Heart right ventricle (tissue), 16 donors: ENCODE data around the gene STK38L. TPM values are rescaled to one million over a fixed set of nuclear protein-coding genes. Genes with fewer than 3 reads are reported as not detected.

Source experiments
- ATAC-seq, 8 donors: fragments of 200-7000 bp; cut with Tn5 transposase; one replicate each; pipeline ENCODE4 v1.9.1; 2020; ENCODE audit warnings: mild to moderate bottlenecking in 8 of 8, moderate library complexity in 8 of 8, moderate number of reproducible peaks in 1 of 8
- DNase-seq, 2 donors: peaks; one replicate each; pipeline ENCODE4 v3.0.0-alpha.2; 2020
- H3K27ac ChIP-seq, 10 donors: fragments of 200-600 bp; sonication (generic) in 2 of 10; one replicate each; pipeline versions ENCODE4 v1.5.0 to v1.8.0; 2020 to 2022; ENCODE audit warnings: mild to moderate bottlenecking in 3 of 10
- H3K27me3 ChIP-seq, 7 donors: fragments of 200-600 bp; one replicate each; pipeline ENCODE4 v1.8.0; 2021 to 2022; ENCODE audit warnings: mild to moderate bottlenecking in 2 of 7
- H3K36me3 ChIP-seq, 9 donors: fragments of 200-600 bp; sonication (generic) in 1 of 9; one replicate each; pipeline versions ENCODE4 v1.5.0 to v1.8.0; 2020 to 2022; ENCODE audit warnings: mild to moderate bottlenecking in 2 of 9
- H3K4me1 ChIP-seq, 9 donors: fragments of 200-600 bp; sonication (generic) in 1 of 9; one replicate each; pipeline versions ENCODE4 v1.5.0 to v1.8.0; 2020 to 2022; ENCODE audit warnings: mild to moderate bottlenecking in 4 of 9
- H3K4me3 ChIP-seq, 10 donors: fragments of 200-600 bp; sonication (generic) in 2 of 10; one replicate each; pipeline versions ENCODE4 v1.5.0 to v1.8.0; 2020 to 2022; ENCODE audit warnings: mild to moderate bottlenecking in 7 of 10, moderate library complexity in 2 of 10
- H3K9me3 ChIP-seq, 11 donors: fragments of 200-600 bp in 10 of 11; sonication (generic) in 2 of 11; one replicate each; pipeline versions ENCODE4 v1.5.0 to v1.8.0; 2013 to 2022; ENCODE audit warnings: mild to moderate bottlenecking in 2 of 11, control low read depth in 1 of 11, moderate library complexity in 1 of 11
- CTCF ChIP-seq, 9 donors: fragments of 200-600 bp; sonication (generic) in 2 of 9; IDR thresholded peaks; one replicate each; pipeline versions ENCODE4 v1.5.0 to v1.8.0; 2021 to 2022; ENCODE audit warnings: antibody characterized with exemption in 9 of 9, mild to moderate bottlenecking in 5 of 9, moderate library complexity in 1 of 9
- WGBS, 2 donors: extraction: QIAGEN DNeasy Blood & Tissue Kit; methylation state at CpG; one replicate each; pipeline ENCODE4 v1.1.7; 2013; ENCODE audit warnings: inconsistent platforms in 1 of 2; 5-methylcytosine and 5-hydroxymethylcytosine counted together
- intact Hi-C, 10 donors: fragments of 100-400 bp; cut with DNase I; formaldehyde crosslinking; loops; one replicate each; pipeline versions ENCODE4 v1.11.1 to v1.14.2; 2022
- polyA plus RNA-seq, 2 donors: library from polyadenylated mRNA; stranded (reverse); fragments of 200-250 nt; gene quantifications; one replicate each; pipeline ENCODE4 v1.2.3, GENCODE V29; 2013
- total RNA-seq, 10 donors: library from RNA; stranded (reverse); fragmentation: NEBNext Ultra II Directional in 3 of 10; extraction: Animal tissue kit (Norgen Biotek cat#: 25700) in 3 of 10; gene quantifications; one replicate each; pipeline versions ENCODE4 v1.2.1 to v1.2.4, GENCODE V29; 2021 to 2023
- donor health status: Arrhythmogenic right ventricular cardiomyopathy.
- donor health status: ischemic (EF 13 %, LVEDD 7.1; RV severe dilation, severe dysfunction).
- donor health status: healthy with polysubstance abuse.
- donor health status: DM: no; HTN: yes; CAD: no.
- donor health status: DM: no; HTN: no; CAD: no.
- donor health status: ischemic (EF 25% LVEDD 6.9; RV normal size, moderate dysfunction).
- donor health status: ischemic (EF 25% LVEDD 5.7; RV mildly dilated, moderate dysfunction).
- donor health status: healthy.
- donor health status: DM: yes; HTN: yes; CAD: no.
- donor health status: Ischemic cardiomyopathy.
- donor health status: ischemic (EF 35%, LVEDD 5.7; RV mildly dilated, moderate dysfunction).
- donor health status: nonischemic (EF 11% LVEDD 7.7; RV severe dilation, severe dysfunction).
- donor health status: DM: yes; HTN: yes; CAD: no.
- donor health status: PGD.
- donor health status: ischemic (EF 29% LVEDD 5.4; RV normal size, mild dysfunction).
- donor health status: nonischemic (EF 23%, LVEDD 6.1; RV moderate dilation, normal function).

STK38L gene
- total and polyA plus RNA-seq, 12 donors, result 9.5 to 165 (median 82.5) TPM

- ATAC-seq, result no peak
- no peak for TF ChIP-seq CTCF (IDR thresholded peaks at IDR 0.05)
- Histone ChIP-seq H3K36me3 (no peaks in the 10 kb centered on the region), H3K27me3 (no peaks in the 10 kb centered on the region), H3K4me3 (no peak overlapping the region), H3K27ac (peak overlapping the region in 7 of 10 donors; percentile 2 to 63 (median 10)), H3K9me3 (no peaks in the 10 kb centered on the region), H3K4me1 (peaks cover 5 to 97% (median 75%) of the 10 kb centered on the region in 9 donors)
- 48 to 53% methylated on average over 5 of the region's 5 CpGs for WGBS, 2 donors
- intact Hi-C loops, result loop anchor here in 3 of 10 donors (5.0 kb wide), 1 partner anchor 33 kb away; no protein-coding TSS in a partner anchor
- DNase-seq, result no peak
Measured at GRCh38 chr12:27280412-27280811, 36.3 kb downstream of the STK38L start.

GRCh38 chr12:27282754-27283153, 38.7 kb downstream of the STK38L start:
- TF ChIP-seq CTCF (IDR thresholded peaks at IDR 0.05), result no peak
- 98 to 99% methylated on average over 2 of the region's 2 CpGs for WGBS, 2 donors
- peaks cover 5 to 88% (median 64%) of the 10 kb centered on the region in 9 donors for H3K4me1 ChIP-seq

GRCh38 chr12:27284021-27284420, 39.9 kb downstream of the STK38L start:
- TF ChIP-seq CTCF (IDR thresholded peaks at IDR 0.05), result no peak
- peaks cover 0 to 83% (median 53%) of the 10 kb centered on the region in 9 donors for H3K4me1 ChIP-seq
- intact Hi-C loops, result loop anchor here in 3 of 10 donors (5.0 kb wide), 1 partner anchor 37 kb away; no protein-coding TSS in a partner anchor
- no peaks in the 10 kb centered on the region for H3K9me3 ChIP-seq
- peak in 4 of 8 donors; percentile 40 to 62 (median 44) for ATAC-seq
- no peak for DNase-seq
- peak overlapping the region in 9 of 10 donors; percentile 20 to 80 (median 67) for H3K27ac ChIP-seq
- no peak overlapping the region for H3K4me3 ChIP-seq
- no peaks in the 10 kb centered on the region for H3K27me3 ChIP-seq
- 50 to 65% methylated on average over 3 of the region's 3 CpGs for WGBS, 2 donors
- no peaks in the 10 kb centered on the region for H3K36me3 ChIP-seq

More at GRCh38 chr12:27282754-27283153, 38.7 kb downstream of the STK38L start:
- no peaks in the 10 kb centered on the region for H3K27me3 ChIP-seq
- no peaks in the 10 kb centered on the region for H3K9me3 ChIP-seq
- DNase-seq, result no peak
- peak overlapping the region in 3 of 10 donors; percentile 6 to 80 (median 73) for H3K27ac ChIP-seq
- intact Hi-C loops, result loop anchor here in 3 of 10 donors (5.0 kb wide), 1 partner anchor 35 kb away; no protein-coding TSS in a partner anchor
- no peak overlapping the region for H3K4me3 ChIP-seq
- no peak for ATAC-seq
- no peaks in the 10 kb centered on the region for H3K36me3 ChIP-seq

- intact Hi-C loops, result loop anchor here in 3 of 10 donors (5.0 kb wide), 1 partner anchor 37 kb away; no protein-coding TSS in a partner anchor
- peak overlapping the region in 9 of 10 donors; percentile 20 to 80 (median 67) for H3K27ac ChIP-seq
- no peak for TF ChIP-seq CTCF (IDR thresholded peaks at IDR 0.05)
- no peak overlapping the region for H3K4me3 ChIP-seq
- H3K9me3 ChIP-seq, result no peaks in the 10 kb centered on the region
- no peaks in the 10 kb centered on the region for H3K27me3 ChIP-seq
- H3K36me3 ChIP-seq, result no peaks in the 10 kb centered on the region
- WGBS, 2 donors, result 20 to 34% methylated on average over 2 of the region's 2 CpGs
- peak in 1 of 2 donors; percentile 19 for DNase-seq
- ATAC-seq, result peak; percentile 56 to 83 (median 79)
- H3K4me1 ChIP-seq, result peaks cover 0 to 83% (median 57%) of the 10 kb centered on the region in 9 donors
Measured at GRCh38 chr12:27284751-27285150, 40.7 kb downstream of the STK38L start.
